NB4 (cell line): ENCODE results near the gene SAP25.
"Not testable (repeated sequence)": the region's sequence is repeated elsewhere in the genome, so short reads cannot be mapped to it uniquely, and the experiment has no call there.

Experiments
- CTCF ChIP-seq: IDR thresholded peaks from one replicate; pipeline ENCODE4 v1.5.1; 2012; ENCODE audit warnings: low read depth, low read length
- MYC ChIP-seq: IDR thresholded peaks from 2 replicates; pipeline ENCODE4 v1.6.1; 2011; ENCODE audit warnings: low read depth, low read length
- POLR2A ChIP-seq: IDR thresholded peaks from 2 replicates; pipeline ENCODE4 v1.6.1; 2011; ENCODE audit warnings: mild to moderate bottlenecking; ENCODE audit not compliant: insufficient read length; ENCODE audit errors: extremely low read depth

- TF ChIP-seq MYC, CTCF, POLR2A: not testable (repeated sequence)
Observed at GRCh38 chr7:100548446-100548845, 25.3 kb downstream of the SAP25 start.
